GM12891 (cell line): Measurements from ENCODE around the gene CTNNA2.

Experiments used
- PAX5 ChIP-seq: IDR thresholded peaks from 2 replicates; pipeline ENCODE4 v1.6.1; 2011; ENCODE audit warnings: low read length, moderate library complexity, mild to moderate bottlenecking; ENCODE audit not compliant: insufficient read depth, severe bottlenecking
- POLR2A ChIP-seq: IDR thresholded peaks from 2 replicates; pipeline ENCODE4 v1.6.1; 2011; ENCODE audit warnings: low read depth, low read length, control low read depth
- POLR2AphosphoS5 ChIP-seq: IDR thresholded peaks from 2 replicates; pipeline ENCODE4 v1.6.1; 2011; ENCODE audit warnings: low read depth, low read length, control low read depth
- POU2F2 ChIP-seq: IDR thresholded peaks from 2 replicates; pipeline ENCODE4 v1.6.1; 2011; ENCODE audit warnings: low read depth, mild to moderate bottlenecking, control low read depth, low read length, moderate library complexity
- SPI1 ChIP-seq: IDR thresholded peaks from 2 replicates; pipeline ENCODE4 v1.6.1; 2011; ENCODE audit warnings: low read depth, low read length, control low read depth
- TAF1 ChIP-seq: IDR thresholded peaks from 2 replicates; pipeline ENCODE4 v1.6.1; 2011; ENCODE audit warnings: low read depth, low read length, control low read depth

DNA sequence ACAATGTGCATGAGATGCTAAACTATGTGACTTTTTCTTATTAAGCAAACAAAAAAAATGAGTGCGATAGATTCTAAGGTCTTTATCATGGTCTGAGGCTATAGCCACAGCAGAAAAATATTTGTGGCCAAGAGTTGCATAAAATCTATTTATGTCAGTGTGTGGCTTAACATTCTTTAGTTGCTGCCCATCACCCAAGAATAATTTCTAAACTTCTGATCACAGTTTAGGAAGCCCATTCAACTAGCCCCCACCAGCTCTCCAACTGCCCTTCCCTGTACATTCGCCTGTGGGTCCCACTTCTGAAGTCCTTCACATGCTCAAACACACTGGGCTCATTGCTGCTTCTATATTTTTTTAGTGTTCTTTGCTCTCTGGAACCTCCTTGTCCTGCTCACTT is 107.1 kb downstream of the CTNNA2 start:
- TF ChIP-seq TAF1 (no peak), POU2F2 (no peak), POLR2A (no peak), PAX5 (no peak), POLR2AphosphoS5 (no peak), SPI1 (no peak)
